HuH-7 (cell line): ENCODE data around the gene ADPRS.

ENCODE experiments used
- DNase-seq: peaks from one replicate; pipeline ENCODE4 v3.0.0; 2011; ENCODE audit warnings: low spot score

Gene ADPRS

GRCh38 chr1:36108314-36108713 lies 19.6 kb downstream of the ADPRS start:
- DNase-seq = no peak

- DNase-seq = no peak
Observed at GRCh38 chr1:36109041-36109679, 20.5 kb downstream of the ADPRS start.

- DNase-seq = no peak
Observed at GRCh38 chr1:36111151-36111550, 22.5 kb downstream of the ADPRS start.

GRCh38 chr1:36112823-36113222 lies 24.1 kb downstream of the ADPRS start:
- DNase-seq = no peak

GRCh38 chr1:36114371-36114770 lies 25.7 kb downstream of the ADPRS start:
- no peak for DNase-seq

- no peak for DNase-seq
Observed at GRCh38 chr1:36115200-36115669, 26.5 kb downstream of the ADPRS start.

DNA sequence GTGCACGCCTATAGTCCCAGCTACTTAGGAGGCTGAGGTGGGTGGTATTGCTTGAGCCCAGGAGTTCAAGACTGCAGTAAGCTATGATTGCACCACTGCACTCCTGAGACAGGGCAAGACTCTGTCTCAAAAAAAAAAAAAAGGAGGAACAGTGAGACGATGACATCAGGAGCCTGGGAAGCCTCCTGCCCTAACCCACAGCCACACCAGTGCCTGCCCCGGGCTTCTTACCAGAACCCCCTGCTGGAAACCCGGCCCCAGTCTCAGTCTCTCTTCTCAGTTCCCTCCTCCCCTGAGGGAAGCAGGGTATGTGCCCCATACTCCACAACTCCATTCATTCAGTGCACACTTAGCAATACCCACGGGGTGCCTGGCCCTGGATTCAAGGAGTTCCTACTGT lies 27.2 kb downstream of the ADPRS start:
- DNase-seq = no peak

- no peak for DNase-seq
Observed at GRCh38 chr1:36116901-36117300, 28.2 kb downstream of the ADPRS start.

DNA sequence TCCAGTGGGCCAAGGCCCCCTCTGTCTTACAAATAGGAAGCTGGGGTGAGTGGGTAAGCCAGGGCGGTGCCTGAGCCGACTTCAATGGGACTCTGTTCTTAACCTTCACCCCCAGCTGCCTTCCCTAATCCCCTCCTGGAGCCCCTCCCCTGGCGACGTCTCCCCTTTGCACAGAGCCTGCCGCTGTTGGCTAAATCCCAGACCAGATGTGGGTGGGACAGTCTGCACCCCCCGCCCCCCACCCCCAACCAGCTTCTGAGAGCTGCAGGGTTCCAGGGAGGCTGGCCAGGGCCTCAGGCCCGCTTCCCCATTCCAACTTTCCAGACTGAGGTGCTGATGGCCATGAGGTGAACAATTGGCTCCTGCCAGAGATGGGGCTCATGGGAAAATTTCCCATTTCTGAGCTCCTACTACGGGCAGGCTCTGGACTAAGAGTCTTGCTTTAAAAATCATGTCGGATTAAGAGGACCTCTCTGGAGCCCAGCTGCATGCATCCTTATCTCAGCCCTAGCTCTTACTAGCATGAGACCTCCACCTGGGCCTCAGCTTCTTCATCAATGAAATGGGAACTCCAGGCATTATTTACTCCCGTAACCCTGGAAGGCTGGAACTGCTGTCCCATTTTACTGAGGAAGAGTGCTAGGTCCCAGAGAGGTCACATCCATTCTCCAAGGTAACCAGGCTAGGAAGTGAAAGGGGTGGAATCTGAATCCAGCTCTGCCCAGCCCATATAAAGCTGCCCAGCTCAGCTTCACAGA lies 29.9 kb downstream of the ADPRS start:
- DNase-seq = no peak

- DNase-seq = no peak
Observed at GRCh38 chr1:36119456-36119855, 30.8 kb downstream of the ADPRS start.

GRCh38 chr1:36122062-36123030 lies 33.7 kb downstream of the ADPRS start:
- DNase-seq = no peak

DNA sequence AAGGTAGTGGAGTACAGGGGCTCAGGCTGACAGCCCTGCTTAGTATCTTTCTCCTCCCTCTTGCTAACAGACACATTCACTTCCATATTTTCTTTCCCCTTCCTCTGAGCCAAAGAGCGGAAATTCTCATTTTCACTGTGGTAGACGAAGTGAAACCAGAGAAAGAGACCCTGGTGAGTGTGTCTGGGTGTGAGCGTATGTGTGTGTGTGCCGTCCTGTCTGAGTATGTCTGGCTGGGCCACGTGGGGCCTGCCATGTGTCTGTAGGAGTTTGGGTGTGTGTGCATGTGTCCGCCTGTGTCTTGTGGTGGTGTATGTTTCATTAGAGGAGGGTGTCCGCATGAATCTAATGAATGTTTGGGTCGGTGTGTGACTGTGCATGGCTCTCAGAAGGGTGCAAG lies 34.7 kb downstream of the ADPRS start:
- DNase-seq = peak; percentile 10

DNA sequence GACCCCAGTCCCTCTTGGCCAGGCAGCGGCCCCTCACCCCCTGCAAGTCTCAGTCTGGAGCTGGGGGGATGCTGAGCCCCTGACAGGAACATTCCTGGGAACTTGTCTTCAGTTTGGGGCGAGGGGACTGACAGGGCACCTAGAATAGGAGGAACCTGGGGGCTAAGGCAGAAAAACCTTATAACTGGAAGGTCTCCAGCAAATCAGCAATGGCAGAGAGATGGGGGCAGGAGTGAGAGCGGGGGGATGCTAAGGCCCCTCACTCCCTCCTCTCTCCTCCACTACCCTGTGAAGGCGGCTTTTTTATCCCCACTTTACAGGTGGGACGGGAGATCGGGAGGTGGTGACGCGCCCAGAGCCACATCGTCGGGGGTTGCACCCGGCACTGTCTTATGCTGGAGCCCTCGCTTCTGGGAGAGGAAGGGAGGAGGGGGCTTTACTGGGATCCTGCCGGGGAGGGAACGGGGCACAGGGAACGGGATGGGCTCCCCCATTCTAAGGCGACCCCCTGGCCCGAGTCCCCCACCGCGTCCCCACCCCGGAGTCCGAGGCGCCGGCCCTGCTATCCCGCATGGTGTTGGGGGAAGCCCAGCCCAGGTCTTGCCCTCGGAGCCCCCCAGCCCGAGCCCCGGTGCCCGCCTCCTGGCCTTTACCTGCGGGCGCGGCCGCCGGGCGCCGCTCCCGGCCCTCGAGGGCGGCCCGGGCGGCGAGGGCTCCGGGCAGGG lies 35.9 kb downstream of the ADPRS start:
- peak; percentile 16 for DNase-seq

GRCh38 chr1:36125129-36125991 lies 36.7 kb downstream of the ADPRS start, which contains the start of gene COL8A2:
COL8A2 (minus strand) TSS chr1:36125222; CDS start chr1:36100242, 24,980 bp downstream.
- peak; percentile 45 for DNase-seq

DNA sequence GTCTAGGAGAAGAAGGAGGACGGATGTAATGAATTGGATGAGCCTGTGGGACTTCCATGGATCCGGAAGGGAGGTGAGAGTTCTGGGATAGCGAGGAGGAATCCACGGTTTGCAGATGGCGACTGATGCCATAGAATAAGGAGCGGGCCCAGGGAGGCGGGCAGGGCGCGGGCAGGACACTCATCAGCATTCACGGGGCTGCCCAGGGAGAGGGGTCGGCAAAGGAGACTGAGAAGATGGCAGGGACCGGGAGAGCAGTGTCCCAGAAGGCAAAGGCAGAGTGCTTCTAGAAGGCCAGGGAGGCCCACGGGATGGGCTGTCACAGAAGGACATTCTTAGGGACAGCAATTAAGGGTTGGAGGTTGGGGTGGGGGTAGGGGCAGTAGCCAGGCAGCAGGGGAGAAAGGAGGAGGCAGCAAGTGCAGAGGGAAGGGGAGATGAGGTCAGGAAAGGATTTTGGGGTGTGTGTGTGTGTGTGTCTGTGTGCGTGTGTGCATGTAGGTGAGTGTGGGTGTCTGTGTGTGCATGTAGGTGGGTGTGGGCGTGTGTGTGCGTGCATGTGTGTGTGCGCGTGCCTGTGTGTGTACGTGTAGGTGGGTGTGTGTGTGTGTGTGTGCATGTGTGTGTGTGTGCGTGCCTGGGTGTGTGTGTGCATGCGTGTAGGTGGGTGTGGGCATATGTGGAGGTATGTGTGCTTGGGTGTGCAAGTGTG lies 37.5 kb downstream of the ADPRS start:
- DNase-seq = peak; percentile 20

DNA sequence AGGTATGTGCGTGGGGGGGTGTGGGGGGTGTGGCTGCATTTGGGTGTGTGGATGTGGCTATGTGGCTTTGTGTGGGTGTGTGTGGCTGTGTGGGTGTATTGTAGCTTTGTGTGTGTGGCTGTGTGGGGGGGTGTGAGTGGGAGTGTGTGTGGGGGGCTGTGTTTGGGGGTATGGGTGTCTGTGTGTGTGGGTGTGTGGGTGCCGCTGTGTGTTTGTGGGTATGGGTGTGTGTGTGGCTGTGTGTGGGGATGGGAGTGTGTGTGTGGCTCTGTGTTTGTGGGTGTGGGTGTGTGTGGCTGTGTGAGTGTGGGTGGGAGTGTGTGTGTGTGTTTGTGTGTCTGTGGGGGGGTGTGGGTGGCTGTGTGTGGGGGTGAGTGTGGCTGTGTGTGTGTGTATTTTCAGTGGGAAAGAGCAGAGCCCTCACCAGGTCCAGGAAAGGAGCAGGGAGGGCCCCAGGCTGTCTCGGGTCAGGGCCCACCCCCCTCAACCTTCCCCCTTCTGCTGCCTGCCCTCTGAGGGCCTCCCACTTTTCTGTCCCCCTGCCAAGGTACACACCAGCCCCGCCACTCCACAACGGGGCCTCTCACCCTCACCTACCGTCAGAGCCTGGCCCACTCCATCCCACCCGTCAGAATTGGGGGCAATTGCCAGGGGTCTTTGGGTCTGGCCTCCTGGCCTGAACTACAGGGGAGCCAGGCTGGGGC lies 38.3 kb downstream of the ADPRS start:
- peak; percentile 8 for DNase-seq

DNA sequence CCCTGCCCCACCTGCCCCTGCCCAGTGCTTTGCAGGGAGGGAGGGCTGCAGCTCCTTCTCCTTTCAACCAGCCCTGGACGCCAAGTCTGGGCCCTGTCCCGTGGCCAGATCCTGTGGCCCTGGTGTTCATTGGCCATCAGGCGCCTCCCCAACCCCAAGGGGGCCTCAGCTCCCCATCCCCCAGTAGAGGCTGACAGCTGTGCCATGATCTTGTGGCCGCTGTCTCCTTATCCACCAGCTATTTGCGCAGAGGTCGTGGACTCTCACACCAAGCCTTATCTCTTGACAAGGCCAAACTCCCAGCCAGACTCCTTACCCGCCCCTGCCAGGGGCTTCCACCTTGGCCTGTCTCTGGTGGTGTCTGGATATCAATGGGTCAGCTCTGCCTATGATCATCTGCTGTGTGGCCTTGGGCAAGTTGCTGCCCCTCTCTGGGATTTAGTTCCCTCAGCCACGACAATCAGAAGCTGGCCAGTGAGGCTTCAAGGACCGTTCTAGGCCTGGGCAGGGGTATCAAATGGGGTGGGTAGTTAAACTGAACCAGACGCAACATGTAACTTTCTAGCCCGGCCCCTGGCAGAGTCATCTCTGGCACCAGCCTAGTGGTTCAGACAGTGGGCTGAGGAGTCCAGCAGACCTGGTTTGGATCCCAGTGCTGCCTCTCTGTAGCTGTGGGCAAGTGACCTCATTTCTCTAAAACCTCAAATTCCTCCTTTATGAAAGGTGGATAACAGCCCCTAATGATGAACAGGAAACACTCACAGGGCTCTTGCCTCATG lies 39.6 kb downstream of the ADPRS start:
- DNase-seq = no peak

DNA sequence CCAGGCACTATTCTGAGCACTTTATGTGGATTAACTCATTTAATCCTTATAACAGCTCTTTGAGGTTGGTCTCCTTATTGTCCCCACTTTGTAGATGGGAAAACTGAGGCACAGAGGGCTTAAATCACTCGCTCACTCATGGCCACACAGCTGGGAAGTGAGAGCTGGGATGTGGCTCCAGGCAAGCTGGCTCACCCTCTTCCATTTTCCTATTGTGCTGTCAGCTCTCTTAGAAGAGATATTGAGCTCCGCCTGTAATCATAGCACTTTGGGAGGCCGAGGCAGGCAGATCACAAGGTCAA lies 40.2 kb downstream of the ADPRS start:
- no peak for DNase-seq

DNA sequence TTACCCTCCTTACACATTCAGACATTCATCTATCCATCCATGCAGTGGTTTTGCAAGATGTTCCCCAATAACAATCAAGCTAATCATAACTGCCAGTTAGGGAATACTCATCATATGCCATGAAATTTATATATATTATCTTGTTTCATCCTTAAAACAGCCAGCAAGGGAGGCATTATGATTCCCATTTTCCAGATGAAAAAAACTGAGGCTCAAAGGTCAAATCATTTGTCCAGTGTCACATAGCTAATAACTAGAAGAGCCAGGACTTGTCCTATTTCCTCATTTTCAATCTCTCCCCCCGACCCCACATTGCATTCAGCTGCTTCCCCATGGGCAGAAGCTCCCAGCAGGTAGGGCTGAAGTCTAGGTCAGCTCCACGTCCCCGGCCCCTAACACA lies 43.3 kb downstream of the ADPRS start:
- no peak for DNase-seq
